Dendritic cell treated with granulocyte-macrophage colony-stimulating factor and Interleukin-4, amounts not matched to agents 40 ng/mL and 50 ng/mL, for 4 days (primary cell): ENCODE results near the gene C2orf74.
"Not testable (repeated sequence)": the region's sequence is repeated elsewhere in the genome, so short reads cannot be mapped to it uniquely, and the experiment has no call there.

ENCODE experiments used
- H3K27ac Mint-ChIP-seq: one replicate; pipeline ENCODE4 v1.8.0; 2022; ENCODE audit warnings: mild to moderate bottlenecking, mixed read lengths
- H3K27me3 Mint-ChIP-seq: one replicate; pipeline ENCODE4 v1.8.0; 2022; ENCODE audit warnings: mild to moderate bottlenecking, mixed read lengths
- H3K36me3 Mint-ChIP-seq: one replicate; pipeline ENCODE4 v1.8.0; 2022; ENCODE audit warnings: low read depth, mixed read lengths
- H3K4me1 Mint-ChIP-seq: one replicate; pipeline ENCODE4 v1.8.0; 2022; ENCODE audit warnings: low read depth, mixed read lengths
- H3K4me3 Mint-ChIP-seq: one replicate; pipeline ENCODE4 v1.8.0; 2022; ENCODE audit warnings: mild to moderate bottlenecking, moderate library complexity, mixed read lengths
- H3K9me3 Mint-ChIP-seq: one replicate; pipeline ENCODE4 v1.8.0; 2022; ENCODE audit warnings: mixed read lengths
- intact Hi-C: fragments of 100-400 bp; cut with micrococcal nuclease; formaldehyde crosslinking; loops from one replicate; pipeline ENCODE4 v1.15.0; 2022

C2orf74 gene

DNA sequence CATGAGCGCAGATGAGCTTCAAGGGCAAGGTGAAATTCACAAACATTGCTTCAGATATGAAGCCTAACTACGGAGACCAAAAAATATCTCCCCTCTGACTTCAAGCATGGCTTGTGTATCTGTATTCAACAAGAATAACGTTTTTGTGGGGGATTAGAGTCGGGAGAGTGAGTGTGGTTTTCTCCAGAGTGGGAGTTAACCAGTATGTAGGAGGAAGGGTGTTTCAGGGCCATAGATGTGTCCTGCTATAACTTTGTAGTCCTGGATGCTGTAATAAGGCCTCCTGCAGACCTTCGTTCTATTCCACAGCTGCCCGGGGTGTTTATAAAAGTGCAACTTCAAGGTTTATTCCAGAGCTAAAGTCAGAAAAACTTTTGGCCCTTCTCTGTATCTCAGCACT, 12.9 kb upstream of the C2orf74 start:
- H3K4me1 Mint-ChIP-seq, result no peaks in the 10 kb centered on the region
- H3K4me3 Mint-ChIP-seq, result no peak overlapping the region
- H3K9me3 Mint-ChIP-seq, result peaks cover 9% of the 10 kb centered on the region
- H3K27ac Mint-ChIP-seq, result no peak overlapping the region
- peaks cover 43% of the 10 kb centered on the region for H3K36me3 Mint-ChIP-seq
- intact Hi-C loops, result loop anchor here (10.0 kb wide), 1 partner anchor 616 kb away; no protein-coding TSS in a partner anchor
- H3K27me3 Mint-ChIP-seq, result no peaks in the 10 kb centered on the region

- no peak overlapping the region for H3K27ac Mint-ChIP-seq
- no peaks in the 10 kb centered on the region for H3K4me1 Mint-ChIP-seq
- H3K9me3 Mint-ChIP-seq, result peaks cover 9% of the 10 kb centered on the region
- H3K27me3 Mint-ChIP-seq, result no peaks in the 10 kb centered on the region
- intact Hi-C loops, result no loop called here
- peaks cover 36% of the 10 kb centered on the region for H3K36me3 Mint-ChIP-seq
- H3K4me3 Mint-ChIP-seq, result no peak overlapping the region
Measured at GRCh38 chr2:61151436-61151835, 10.6 kb upstream of the C2orf74 start.

- H3K27me3 Mint-ChIP-seq, result no peaks in the 10 kb centered on the region
- no peaks in the 10 kb centered on the region for H3K9me3 Mint-ChIP-seq
- intact Hi-C loops, result no loop called here
- H3K4me1 Mint-ChIP-seq, result peaks cover 31% of the 10 kb centered on the region
- H3K4me3 Mint-ChIP-seq, result no peak overlapping the region
- H3K27ac Mint-ChIP-seq, result peak overlapping the region; percentile 69
- peaks cover 17% of the 10 kb centered on the region for H3K36me3 Mint-ChIP-seq
Measured at GRCh38 chr2:61157371-61158003, 4.5 kb upstream of the C2orf74 start.

- peaks cover 25% of the 10 kb centered on the region for H3K36me3 Mint-ChIP-seq
- intact Hi-C loops, result no loop called here
- H3K4me1 Mint-ChIP-seq, result peaks cover 38% of the 10 kb centered on the region
- no peaks in the 10 kb centered on the region for H3K27me3 Mint-ChIP-seq
- peak overlapping the region; percentile 69 for H3K27ac Mint-ChIP-seq
- no peaks in the 10 kb centered on the region for H3K9me3 Mint-ChIP-seq
- peak overlapping the region; percentile 6 for H3K4me3 Mint-ChIP-seq
Measured at GRCh38 chr2:61158356-61158955, 3.5 kb upstream of the C2orf74 start.

GRCh38 chr2:61162721-61163120, 733 bp downstream of the C2orf74 start:
- H3K27ac Mint-ChIP-seq, result peak overlapping the region; percentile 26
- H3K27me3 Mint-ChIP-seq, result no peaks in the 10 kb centered on the region
- peaks cover 41% of the 10 kb centered on the region for H3K4me1 Mint-ChIP-seq
- intact Hi-C loops, result no loop called here
- peaks cover 59% of the 10 kb centered on the region for H3K36me3 Mint-ChIP-seq
- no peak overlapping the region for H3K4me3 Mint-ChIP-seq
- no peaks in the 10 kb centered on the region for H3K9me3 Mint-ChIP-seq

DNA sequence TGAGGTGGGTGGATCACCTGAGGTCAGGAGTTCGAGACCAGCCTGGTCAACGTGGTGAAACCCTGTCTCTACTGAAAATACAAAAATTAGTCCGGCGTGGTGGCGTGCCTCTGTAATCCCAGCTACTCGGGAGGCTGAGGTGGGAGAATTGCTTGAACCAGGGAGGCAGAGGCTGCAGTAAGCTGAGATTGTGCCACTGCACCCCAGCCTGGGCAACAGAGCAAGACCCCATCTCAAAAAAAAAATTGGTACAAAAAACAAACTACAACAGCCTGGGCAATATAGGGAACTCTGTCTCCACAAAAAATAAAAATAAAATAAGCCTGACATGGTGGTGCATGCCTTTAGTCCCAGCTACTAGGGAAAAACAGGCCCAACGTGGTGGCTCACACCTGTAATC, 3.1 kb downstream of the C2orf74 start:
- H3K27me3 Mint-ChIP-seq, H3K9me3 Mint-ChIP-seq, intact Hi-C loops, H3K27ac Mint-ChIP-seq, H3K4me3 Mint-ChIP-seq: not testable (repeated sequence)
- H3K4me1 Mint-ChIP-seq, result peaks cover 26% of the 10 kb centered on the region
- H3K36me3 Mint-ChIP-seq, result peaks cover 53% of the 10 kb centered on the region

- peaks cover 45% of the 10 kb centered on the region for H3K36me3 Mint-ChIP-seq
- H3K27ac Mint-ChIP-seq, result peak overlapping the region; percentile 4
- H3K27me3 Mint-ChIP-seq, result no peaks in the 10 kb centered on the region
- intact Hi-C loops, result no loop called here
- no peaks in the 10 kb centered on the region for H3K9me3 Mint-ChIP-seq
- peaks cover 30% of the 10 kb centered on the region for H3K4me1 Mint-ChIP-seq
- no peak overlapping the region for H3K4me3 Mint-ChIP-seq
Measured at GRCh38 chr2:61165946-61166345, 4.0 kb downstream of the C2orf74 start.

- Mint-ChIP-seq H3K27ac (peak overlapping the region; percentile 9), H3K36me3 (peaks cover 42% of the 10 kb centered on the region)
- intact Hi-C loops, result no loop called here
Measured at GRCh38 chr2:61167579-61167978, 5.6 kb downstream of the C2orf74 start.

GRCh38 chr2:61172671-61173070, 10.7 kb downstream of the C2orf74 start:
- peaks cover 2% of the 10 kb centered on the region for H3K36me3 Mint-ChIP-seq
- peaks cover 65% of the 10 kb centered on the region for H3K4me1 Mint-ChIP-seq
- peaks cover 8% of the 10 kb centered on the region for H3K27me3 Mint-ChIP-seq
- no peak overlapping the region for H3K4me3 Mint-ChIP-seq
- no peaks in the 10 kb centered on the region for H3K9me3 Mint-ChIP-seq
- intact Hi-C loops, result no loop called here
- peak overlapping the region; percentile 62 for H3K27ac Mint-ChIP-seq

More at GRCh38 chr2:61167579-61167978, 5.6 kb downstream of the C2orf74 start:
- H3K9me3 Mint-ChIP-seq, result no peaks in the 10 kb centered on the region
- peaks cover 43% of the 10 kb centered on the region for H3K4me1 Mint-ChIP-seq
- H3K27me3 Mint-ChIP-seq, result no peaks in the 10 kb centered on the region
- H3K4me3 Mint-ChIP-seq, result no peak overlapping the region

- Mint-ChIP-seq H3K27me3 (peaks cover 8% of the 10 kb centered on the region), H3K9me3 (no peaks in the 10 kb centered on the region), H3K4me3 (no peak overlapping the region), H3K4me1 (peaks cover 69% of the 10 kb centered on the region), H3K36me3 (peaks cover 6% of the 10 kb centered on the region), H3K27ac (peak overlapping the region; percentile 62)
- intact Hi-C loops, result no loop called here
Measured at GRCh38 chr2:61173116-61173515, 11.1 kb downstream of the C2orf74 start.

DNA sequence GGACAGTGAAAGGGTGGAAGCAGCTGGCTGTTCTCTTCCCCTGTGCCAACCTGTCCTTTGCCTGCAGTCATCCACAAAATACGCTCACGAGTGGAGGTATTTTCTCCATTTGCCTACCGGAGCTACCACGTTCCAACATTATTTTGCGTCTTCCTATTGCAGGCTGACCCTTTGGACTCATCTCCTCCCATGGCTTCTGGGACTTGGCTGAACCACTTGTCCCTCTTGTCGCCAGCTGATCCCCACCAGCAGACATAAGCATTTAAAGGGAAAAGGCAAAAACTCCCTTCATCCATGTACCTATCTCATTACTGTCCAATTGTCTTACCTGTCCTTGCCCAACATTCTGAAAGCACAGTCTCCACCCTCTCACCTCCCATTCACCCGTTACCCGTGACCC, 13.0 kb downstream of the C2orf74 start:
- H3K27ac Mint-ChIP-seq, result peak overlapping the region; percentile 21

GRCh38 chr2:61176755-61177726, 15.1 kb downstream of the C2orf74 start:
- intact Hi-C loops, result loop anchor here (1.0 to 5.0 kb wide), 2 partner anchors 32 to 110 kb away; partner anchors contain the start of gene SANBR
- Mint-ChIP-seq H3K27ac (peak overlapping the region; percentile 93), H3K4me3 (peak overlapping the region; percentile 91)

More for the DNA sequence above, 13.0 kb downstream of the C2orf74 start:
- Mint-ChIP-seq H3K4me1 (peaks cover 83% of the 10 kb centered on the region), H3K4me3 (no peak overlapping the region), H3K27me3 (peaks cover 8% of the 10 kb centered on the region), H3K36me3 (peaks cover 22% of the 10 kb centered on the region), H3K9me3 (no peaks in the 10 kb centered on the region)
- intact Hi-C loops, result loop anchor here (5.0 kb wide), 1 partner anchor 108 kb away; the partner anchor contains the start of gene SANBR

DNA sequence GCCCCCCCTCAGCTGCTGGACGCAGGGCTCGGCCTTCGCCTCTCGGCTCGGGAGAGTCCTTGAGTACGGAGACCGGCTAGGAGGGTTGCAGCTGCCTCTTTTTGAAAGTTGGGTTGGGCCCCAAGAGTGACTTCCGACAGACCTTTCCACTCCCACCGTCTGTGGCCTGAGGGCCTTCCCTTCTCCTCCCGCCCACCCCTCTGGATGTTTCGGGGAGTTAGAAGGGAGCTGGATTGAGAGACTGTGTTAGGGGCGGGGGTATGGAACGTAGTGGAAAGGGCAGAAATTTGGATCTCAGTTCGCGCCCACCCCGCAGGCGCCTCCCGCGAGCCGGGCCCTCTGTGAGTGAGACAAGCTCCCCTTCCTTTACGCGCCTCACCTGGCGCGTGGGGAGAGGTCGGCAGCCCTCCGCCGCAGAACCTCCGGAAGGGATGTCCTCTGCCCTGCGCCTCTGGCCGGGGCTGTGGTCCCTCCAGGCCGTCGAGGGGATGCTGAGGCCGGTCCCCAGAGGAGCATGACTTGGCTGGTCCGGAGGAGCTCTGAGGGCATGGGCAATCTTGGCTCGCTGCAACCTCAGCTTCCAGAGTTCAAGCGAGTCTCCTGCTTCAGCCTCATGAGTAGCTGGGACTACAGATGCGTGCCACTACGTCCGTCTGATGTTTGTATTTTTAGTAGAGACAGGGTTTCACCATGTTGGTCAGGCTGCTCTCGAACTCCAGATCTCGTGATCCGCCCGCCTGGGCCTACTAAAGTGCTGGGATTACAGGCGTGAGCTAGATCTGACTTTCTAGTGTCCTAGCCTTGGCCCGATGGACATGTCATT, 15.9 kb downstream of the C2orf74 start:
- intact Hi-C loops, result loop anchor here (1.0 to 5.0 kb wide), 2 partner anchors 33 to 111 kb away; partner anchors contain the start of gene SANBR
- peaks cover 8% of the 10 kb centered on the region for H3K27me3 Mint-ChIP-seq
- H3K4me1 Mint-ChIP-seq, result peaks cover 85% of the 10 kb centered on the region
- peaks cover 51% of the 10 kb centered on the region for H3K36me3 Mint-ChIP-seq
- no peaks in the 10 kb centered on the region for H3K9me3 Mint-ChIP-seq
- peak overlapping the region; percentile 91 for H3K4me3 Mint-ChIP-seq
- peak overlapping the region; percentile 93 for H3K27ac Mint-ChIP-seq

More at GRCh38 chr2:61176755-61177726, 15.1 kb downstream of the C2orf74 start:
- peaks cover 88% of the 10 kb centered on the region for H3K4me1 Mint-ChIP-seq
- H3K27me3 Mint-ChIP-seq, result peaks cover 8% of the 10 kb centered on the region
- no peaks in the 10 kb centered on the region for H3K9me3 Mint-ChIP-seq
- peaks cover 42% of the 10 kb centered on the region for H3K36me3 Mint-ChIP-seq
